A673 (cell line): ENCODE data around the gene POLR2M. TPM values are rescaled to one million over a fixed set of nuclear protein-coding genes. Genes with fewer than 3 reads are reported as not detected.
A peak's percentile ranks its signal among the peaks of the same experiment; 100 is the strongest.

Experiments
- BruUV-seq: library from RNA; stranded (reverse); fragments of 400-500 nt; replicated peaks from 2 replicates; lab custom pipeline; 2021; lab: Mats Ljungman, UMichigan
- CTCF ChIA-PET: fragments of 300-600 bp; sonication (Branson Sonifier 250); formaldehyde crosslinking; loops from one replicate; lab custom pipeline; 2022; ENCODE audit warnings: antibody characterized with exemption; lab: Charles Lee
- POLR2A ChIA-PET: fragments of 300-600 bp; sonication (Branson Sonifier 250); formaldehyde crosslinking; loops from one replicate; lab custom pipeline; 2022; ENCODE audit warnings: antibody characterized with exemption; ENCODE audit not compliant: low non-redundant PET; lab: Charles Lee
- DNase-seq: peaks from one replicate; pipeline ENCODE4 v3.0.0-alpha.2; 2015; ENCODE audit warnings: low spot score
- H3K27ac ChIP-seq: fragments of 200-600 bp; sonication (generic); 2 replicates; pipeline ENCODE4 v1.5.1; 2016; ENCODE audit warnings: mixed run types, low read depth, mild to moderate bottlenecking, mixed read lengths, antibody characterized with exemption, low read length; ENCODE audit not compliant: poor library complexity, severe bottlenecking
- H3K27me3 ChIP-seq: fragments of 200-600 bp; sonication (generic); replicated peaks from 2 replicates; pipeline ENCODE4 v1.6.1; 2017; ENCODE audit warnings: mixed run types, low read depth, mild to moderate bottlenecking, mixed read lengths, antibody characterized with exemption, low read length; ENCODE audit not compliant: insufficient read depth, poor library complexity
- H3K36me3 ChIP-seq: fragments of 200-600 bp; sonication (generic); 2 replicates; pipeline ENCODE4 v1.6.1; 2016; ENCODE audit warnings: mixed run types, mild to moderate bottlenecking, mixed read lengths, antibody characterized with exemption, low read length; ENCODE audit not compliant: insufficient read depth, poor library complexity, severe bottlenecking
- H3K4me1 ChIP-seq: fragments of 200-600 bp; sonication (generic); 2 replicates; pipeline ENCODE4 v1.6.1; 2017; ENCODE audit warnings: mixed run types, mild to moderate bottlenecking, mixed read lengths, antibody characterized with exemption, low read length; ENCODE audit not compliant: insufficient read depth, poor library complexity, severe bottlenecking
- H3K4me3 ChIP-seq: fragments of 200-600 bp; sonication (generic); 2 replicates; pipeline ENCODE4 v1.5.1; 2016; ENCODE audit warnings: low read depth, mixed run types, mild to moderate bottlenecking, mixed read lengths, low read length; ENCODE audit not compliant: poor library complexity, severe bottlenecking
- H3K9me3 ChIP-seq: fragments of 200-600 bp; sonication (generic); 2 replicates; pipeline ENCODE4 v1.6.1; 2016; ENCODE audit warnings: mixed run types, low read depth, mild to moderate bottlenecking, mixed read lengths, antibody characterized with exemption, low read length; ENCODE audit not compliant: poor library complexity, severe bottlenecking
- EZH2 ChIP-seq: fragments of 200-600 bp; sonication (generic); IDR thresholded peaks from 2 replicates; pipeline ENCODE4 v1.6.1; 2017; ENCODE audit warnings: borderline replicate concordance, low read depth, mild to moderate bottlenecking, mixed read lengths, antibody characterized with exemption, low read length; ENCODE audit not compliant: poor library complexity, severe bottlenecking
- intact Hi-C: fragments of 100-400 bp; cut with micrococcal nuclease; formaldehyde crosslinking; loops from one replicate; pipeline ENCODE4 v1.10.0; 2022; ENCODE audit not compliant: unreplicated experiment
- total RNA-seq: library from RNA; stranded (reverse); gene quantifications from 2 replicates; pipeline ENCODE4 v1.2.3, GENCODE V29; 2021
- TF ChIP-seq, protein P1 (sequence below): fragments of 300-800, 200-600 bp; sonication (generic); conservative IDR thresholded peaks from 2 replicates; pipeline ENCODE4 v1.5.1; 2017; ENCODE audit warnings: low read depth, mild to moderate bottlenecking, antibody characterized with exemption, low read length, moderate library complexity, mixed read lengths

The POLR2M gene
- total RNA-seq, 1 experiment from 2014 or later: 115 TPM

DNA sequence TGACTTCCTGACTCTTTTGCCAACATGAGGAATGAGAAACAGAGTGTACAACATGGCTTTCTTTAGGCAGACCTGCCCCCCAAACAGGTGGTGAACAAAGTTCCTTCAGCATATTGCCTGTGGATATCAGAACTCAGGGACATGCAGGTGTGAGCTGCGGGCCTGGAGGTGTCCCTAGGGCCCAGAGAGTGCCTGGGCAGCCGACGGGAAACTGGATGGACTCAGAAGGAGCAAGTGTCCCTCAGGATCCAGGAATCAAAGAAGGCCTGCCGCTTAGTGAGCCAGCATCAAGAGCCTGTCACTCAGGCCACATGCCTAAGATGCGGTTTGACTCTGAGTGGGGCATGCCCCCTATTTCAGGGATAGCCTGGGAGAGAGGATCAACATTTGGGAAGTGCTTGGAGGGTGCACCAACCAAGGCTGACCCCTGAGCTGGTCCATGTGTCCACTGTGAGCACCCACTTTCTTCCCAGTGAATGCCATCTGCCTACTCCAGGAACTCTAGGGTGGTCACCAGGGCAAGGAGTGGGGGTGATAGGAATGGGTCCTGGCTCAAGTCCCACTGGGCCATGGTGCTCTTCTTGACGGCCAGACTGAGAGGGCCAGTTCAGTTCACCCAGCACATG is 16.1 kb upstream of the POLR2M start:
- no TSS peak for BruUV-seq
- Histone ChIP-seq H3K4me1 (peaks cover 24% of the 10 kb centered on the region), H3K4me3 (no peak overlapping the region), H3K9me3 (no peaks in the 10 kb centered on the region), H3K27ac (no peak overlapping the region), H3K36me3 (no peaks in the 10 kb centered on the region), H3K27me3 (no peaks in the 10 kb centered on the region)
- no peak for TF ChIP-seq EZH2
- POLR2A ChIA-PET: no interaction called here
- no peak for DNase-seq
- intact Hi-C loops: no loop called here
- CTCF ChIA-PET: no interaction called here

DNA sequence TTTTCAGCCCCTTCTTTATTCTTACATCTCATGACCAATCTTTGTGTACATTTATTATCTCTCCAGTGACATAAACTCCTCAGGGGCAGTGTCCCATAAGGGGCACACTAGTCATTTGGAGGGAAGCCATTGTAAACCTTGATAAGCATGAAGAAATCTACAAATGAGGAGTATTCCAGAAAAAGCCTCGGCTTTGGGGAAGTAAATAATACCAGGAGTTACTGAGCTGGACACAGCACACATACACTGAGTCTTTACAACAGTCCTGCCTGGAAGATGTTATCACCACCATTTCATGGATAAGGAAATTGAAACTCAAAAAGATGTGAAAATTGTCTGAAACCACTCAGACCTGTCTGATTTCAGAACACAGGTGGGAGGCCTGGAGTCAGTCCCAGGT is 15.4 kb upstream of the POLR2M start:
- no peaks in the 10 kb centered on the region for H3K36me3 ChIP-seq
- H3K4me3 ChIP-seq: no peak overlapping the region
- ChIA-PET CTCF (no interaction called here), POLR2A (no interaction called here)
- H3K4me1 ChIP-seq: peaks cover 30% of the 10 kb centered on the region
- no peak overlapping the region for H3K27ac ChIP-seq
- H3K27me3 ChIP-seq: no peaks in the 10 kb centered on the region
- H3K9me3 ChIP-seq: no peaks in the 10 kb centered on the region
- no TSS peak for BruUV-seq
- no peak for DNase-seq
- intact Hi-C loops: no loop called here
- TF ChIP-seq, protein P1, sequence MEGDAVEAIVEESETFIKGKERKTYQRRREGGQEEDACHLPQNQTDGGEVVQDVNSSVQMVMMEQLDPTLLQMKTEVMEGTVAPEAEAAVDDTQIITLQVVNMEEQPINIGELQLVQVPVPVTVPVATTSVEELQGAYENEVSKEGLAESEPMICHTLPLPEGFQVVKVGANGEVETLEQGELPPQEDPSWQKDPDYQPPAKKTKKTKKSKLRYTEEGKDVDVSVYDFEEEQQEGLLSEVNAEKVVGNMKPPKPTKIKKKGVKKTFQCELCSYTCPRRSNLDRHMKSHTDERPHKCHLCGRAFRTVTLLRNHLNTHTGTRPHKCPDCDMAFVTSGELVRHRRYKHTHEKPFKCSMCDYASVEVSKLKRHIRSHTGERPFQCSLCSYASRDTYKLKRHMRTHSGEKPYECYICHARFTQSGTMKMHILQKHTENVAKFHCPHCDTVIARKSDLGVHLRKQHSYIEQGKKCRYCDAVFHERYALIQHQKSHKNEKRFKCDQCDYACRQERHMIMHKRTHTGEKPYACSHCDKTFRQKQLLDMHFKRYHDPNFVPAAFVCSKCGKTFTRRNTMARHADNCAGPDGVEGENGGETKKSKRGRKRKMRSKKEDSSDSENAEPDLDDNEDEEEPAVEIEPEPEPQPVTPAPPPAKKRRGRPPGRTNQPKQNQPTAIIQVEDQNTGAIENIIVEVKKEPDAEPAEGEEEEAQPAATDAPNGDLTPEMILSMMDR: no peak
- TF ChIP-seq EZH2: no peak

DNA sequence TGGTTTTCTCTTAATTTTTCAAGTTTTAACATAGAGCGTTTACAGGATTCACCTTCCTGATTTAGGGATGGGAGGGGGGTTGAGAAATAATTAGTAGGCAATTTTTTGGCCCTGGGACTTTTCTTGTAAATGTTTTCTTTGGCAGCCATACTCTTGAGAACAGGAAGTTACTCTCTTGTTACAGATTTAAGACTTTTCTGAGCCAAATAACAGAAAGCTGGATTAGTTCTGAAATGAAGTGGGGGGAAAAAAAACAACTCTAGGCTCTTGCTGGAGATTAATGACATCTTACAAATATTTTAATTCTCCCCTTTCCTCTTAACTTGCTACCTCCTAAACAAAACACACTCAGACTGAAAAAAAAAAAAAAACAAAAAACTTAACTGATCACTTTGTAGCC is 13.8 kb upstream of the POLR2M start:
- BruUV-seq: no TSS peak
- Histone ChIP-seq H3K4me1 (peaks cover 33% of the 10 kb centered on the region), H3K27ac (peak overlapping the region; percentile 6), H3K4me3 (no peak overlapping the region), H3K27me3 (no peaks in the 10 kb centered on the region), H3K36me3 (no peaks in the 10 kb centered on the region), H3K9me3 (no peaks in the 10 kb centered on the region)
- ChIA-PET POLR2A (no interaction called here), CTCF (no interaction called here)
- intact Hi-C loops: no loop called here
- TF ChIP-seq EZH2: no peak
- TF ChIP-seq, protein P1: no peak
- peak; percentile 33 for DNase-seq

DNA sequence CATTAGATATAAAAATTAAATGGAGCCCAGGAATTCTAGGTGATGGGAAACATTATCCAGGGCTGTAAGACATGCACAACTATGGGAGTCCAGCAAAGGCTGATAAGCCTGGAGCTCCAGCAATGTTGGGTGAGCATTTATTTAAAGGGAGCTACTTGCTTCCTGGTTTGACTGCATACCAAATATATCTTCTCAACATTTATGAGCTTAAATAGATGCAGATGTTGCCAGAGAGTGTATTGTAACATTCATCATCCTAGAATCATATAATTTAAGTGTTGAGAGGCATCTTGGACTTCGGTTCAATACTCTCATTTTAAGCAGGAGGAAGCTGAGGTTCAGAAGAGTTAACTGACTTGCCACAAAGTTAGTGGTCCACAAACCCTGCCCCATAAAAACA is 12.2 kb upstream of the POLR2M start:
- no TSS peak for BruUV-seq

More for the DNA sequence above, 12.2 kb upstream of the POLR2M start:
- Histone ChIP-seq H3K27me3 (no peaks in the 10 kb centered on the region), H3K9me3 (no peaks in the 10 kb centered on the region), H3K4me3 (no peak overlapping the region), H3K4me1 (peaks cover 33% of the 10 kb centered on the region), H3K36me3 (no peaks in the 10 kb centered on the region), H3K27ac (no peak overlapping the region)
- POLR2A ChIA-PET: no interaction called here
- intact Hi-C loops: no loop called here
- TF ChIP-seq, protein P1: no peak
- TF ChIP-seq EZH2: no peak
- DNase-seq: no peak
- CTCF ChIA-PET: no interaction called here
